ENCODE data around the gene PACC1. TPM values are rescaled to one million over a fixed set of nuclear protein-coding genes. Genes with fewer than 3 reads are reported as not detected.

The PACC1 gene
- total RNA-seq, 4 donors from 2014 or later, result 2.2 to 5.0 (median 3.7) TPM

DNA sequence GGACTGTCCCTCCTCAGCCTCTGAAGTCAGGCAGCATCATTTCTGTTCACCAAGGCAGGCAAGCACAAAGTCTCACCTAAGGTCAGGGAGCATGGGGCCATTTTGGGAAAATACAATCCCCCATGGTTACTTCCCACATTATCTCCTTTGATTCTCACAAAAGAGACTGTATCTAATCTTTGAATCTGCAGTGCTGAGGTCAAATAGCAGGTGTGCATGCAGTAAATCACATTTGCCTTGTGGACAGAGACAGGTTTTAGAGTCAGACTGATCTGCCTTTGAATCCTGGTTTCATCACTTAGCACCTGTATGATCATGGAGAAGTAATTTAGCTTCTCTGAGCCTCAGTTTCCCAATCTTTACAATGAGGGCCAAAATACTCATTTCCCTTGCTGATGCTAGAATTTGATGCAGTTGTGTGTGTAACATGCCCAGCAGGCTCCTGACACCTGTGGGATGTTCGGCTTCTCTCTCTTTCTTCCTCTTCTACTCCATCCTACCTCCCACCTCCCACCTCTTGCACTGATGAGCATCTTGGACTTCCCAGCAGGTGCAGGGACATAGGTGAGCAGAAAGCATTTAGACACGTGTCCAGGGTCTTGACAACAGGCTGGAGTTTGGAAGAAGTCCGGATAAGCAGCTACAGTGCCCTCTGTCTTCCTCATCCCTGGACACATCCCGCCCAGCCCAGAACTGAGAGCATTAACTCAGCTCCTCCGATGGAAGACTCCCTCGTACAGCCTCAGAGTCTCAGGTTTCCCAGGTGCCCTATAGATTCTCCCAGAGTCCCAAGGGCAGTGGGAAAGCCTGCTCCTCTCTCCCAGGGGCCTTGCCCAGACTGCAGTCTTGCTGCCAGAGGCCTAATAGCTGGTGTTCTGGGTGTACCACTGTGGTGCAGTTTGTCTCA is 37.0 kb upstream of the PACC1 start:
- DNase-seq (ENCODE audit: extremely low spot score), result no peak
- Histone ChIP-seq H3K27ac (replicated peaks in 1 of 4) (peak overlapping the region in 2 of 4 donors; percentile 14 to 74), H3K27me3 (no peaks in the 10 kb centered on the region), H3K36me3 (peaks cover 0 to 8% (median 6%) of the 10 kb centered on the region in 4 donors), H3K4me1 (peaks cover 36 to 45% (median 44%) of the 10 kb centered on the region in 4 donors), H3K4me3 (no peak overlapping the region), H3K9me3 (no peaks in the 10 kb centered on the region)
- no peak for TF ChIP-seq EP300 (IDR thresholded peaks at IDR 0.05)
- no peak for TF ChIP-seq POLR2AphosphoS5 (IDR thresholded peaks at IDR 0.05)
- TF ChIP-seq POLR2A (IDR thresholded peaks at IDR 0.05; ENCODE audit: low read depth), result no peak
- TF ChIP-seq, protein P1, sequence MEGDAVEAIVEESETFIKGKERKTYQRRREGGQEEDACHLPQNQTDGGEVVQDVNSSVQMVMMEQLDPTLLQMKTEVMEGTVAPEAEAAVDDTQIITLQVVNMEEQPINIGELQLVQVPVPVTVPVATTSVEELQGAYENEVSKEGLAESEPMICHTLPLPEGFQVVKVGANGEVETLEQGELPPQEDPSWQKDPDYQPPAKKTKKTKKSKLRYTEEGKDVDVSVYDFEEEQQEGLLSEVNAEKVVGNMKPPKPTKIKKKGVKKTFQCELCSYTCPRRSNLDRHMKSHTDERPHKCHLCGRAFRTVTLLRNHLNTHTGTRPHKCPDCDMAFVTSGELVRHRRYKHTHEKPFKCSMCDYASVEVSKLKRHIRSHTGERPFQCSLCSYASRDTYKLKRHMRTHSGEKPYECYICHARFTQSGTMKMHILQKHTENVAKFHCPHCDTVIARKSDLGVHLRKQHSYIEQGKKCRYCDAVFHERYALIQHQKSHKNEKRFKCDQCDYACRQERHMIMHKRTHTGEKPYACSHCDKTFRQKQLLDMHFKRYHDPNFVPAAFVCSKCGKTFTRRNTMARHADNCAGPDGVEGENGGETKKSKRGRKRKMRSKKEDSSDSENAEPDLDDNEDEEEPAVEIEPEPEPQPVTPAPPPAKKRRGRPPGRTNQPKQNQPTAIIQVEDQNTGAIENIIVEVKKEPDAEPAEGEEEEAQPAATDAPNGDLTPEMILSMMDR (IDR thresholded peaks at IDR 0.05), result no peak
- intact Hi-C loops (cut with DNase I), result loop anchor here (5.0 kb wide), 1 partner anchor 159 kb away; no protein-coding TSS in a partner anchor
- 81% methylated on average over 4 of the region's 6 CpGs for WGBS

DNA sequence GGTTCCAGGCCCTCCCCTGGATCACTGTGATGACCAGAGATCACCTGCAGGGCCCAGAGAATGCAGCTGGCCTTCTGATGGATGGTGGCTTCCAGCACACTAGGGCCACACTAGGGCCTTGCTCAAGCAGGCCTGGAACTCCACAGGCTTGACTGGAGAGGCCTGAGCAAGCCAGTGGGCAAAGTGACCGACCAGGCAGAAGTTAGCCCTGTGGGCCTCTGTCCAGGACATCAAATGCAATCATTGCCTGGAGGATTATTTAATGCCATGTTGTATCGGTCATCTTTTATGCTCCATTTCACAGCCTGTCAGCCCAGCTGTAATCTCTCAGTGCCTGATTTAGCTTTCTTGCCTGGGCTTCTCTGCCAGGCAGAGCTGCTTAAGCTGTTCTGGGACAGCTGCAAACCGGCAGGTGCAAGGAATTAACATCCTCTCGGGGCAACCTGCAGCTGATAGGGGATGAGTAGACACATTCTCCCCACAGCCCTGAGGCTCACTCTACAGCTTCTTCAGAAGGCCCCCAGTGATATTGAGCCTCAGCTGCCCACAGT is 35.7 kb upstream of the PACC1 start:
- intact Hi-C loops (cut with DNase I), result loop anchor here (5.0 kb wide), 1 partner anchor 158 kb away; no protein-coding TSS in a partner anchor
- TF ChIP-seq EP300 (IDR thresholded peaks at IDR 0.05) (no peak), POLR2AphosphoS5 (IDR thresholded peaks at IDR 0.05) (no peak), POLR2A (IDR thresholded peaks at IDR 0.05; ENCODE audit: low read depth) (no peak)
- TF ChIP-seq, protein P1 (IDR thresholded peaks at IDR 0.05), result no peak
- 17% methylated on average over 2 of the region's 4 CpGs for WGBS
- Histone ChIP-seq H3K36me3 (peaks cover 8 to 21% (median 17%) of the 10 kb centered on the region in 4 donors), H3K4me3 (no peak overlapping the region), H3K27me3 (no peaks in the 10 kb centered on the region), H3K9me3 (no peaks in the 10 kb centered on the region), H3K27ac (replicated peaks in 1 of 4) (peak overlapping the region in 3 of 4 donors; percentile 10 to 36 (median 12)), H3K4me1 (peaks cover 28 to 33% (median 32%) of the 10 kb centered on the region in 4 donors)
- no peak for DNase-seq (ENCODE audit: extremely low spot score)

DNA sequence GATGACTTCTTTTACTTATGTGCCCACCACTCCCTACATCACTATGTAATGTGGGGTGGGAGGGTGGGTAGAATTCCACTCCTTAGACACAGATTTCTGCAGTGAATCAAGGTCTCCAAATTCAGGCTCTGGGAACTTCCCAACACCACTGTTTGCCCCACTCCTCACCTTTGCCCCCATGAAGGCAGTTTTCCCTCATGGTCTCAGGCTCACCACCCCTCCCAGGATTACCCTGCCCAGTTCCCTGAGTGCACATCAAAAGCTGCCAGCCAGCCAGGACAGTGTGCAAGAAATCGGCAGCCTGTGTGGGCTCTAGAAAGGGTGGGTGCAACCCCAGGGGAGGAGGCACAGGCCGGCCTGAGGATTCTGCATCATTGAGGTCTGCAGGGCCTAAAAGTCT is 32.8 kb upstream of the PACC1 start:
- 83% methylated on average over 2 of the region's 2 CpGs for WGBS
- no peak for DNase-seq (ENCODE audit: extremely low spot score)
- H3K27me3 ChIP-seq, result no peaks in the 10 kb centered on the region
- no peak overlapping the region for H3K4me3 ChIP-seq
- TF ChIP-seq, protein P1 (IDR thresholded peaks at IDR 0.05), result no peak
- TF ChIP-seq EP300 (IDR thresholded peaks at IDR 0.05) (no peak), POLR2A (IDR thresholded peaks at IDR 0.05; ENCODE audit: low read depth) (no peak), POLR2AphosphoS5 (IDR thresholded peaks at IDR 0.05) (no peak)
- no peaks in the 10 kb centered on the region for H3K9me3 ChIP-seq
- no peak overlapping the region for H3K27ac ChIP-seq (replicated peaks in 1 of 4)
- intact Hi-C loops (cut with DNase I), result no loop called here
- peaks cover 15 to 18% (median 16%) of the 10 kb centered on the region in 4 donors for H3K4me1 ChIP-seq
- H3K36me3 ChIP-seq, result peaks cover 18 to 45% (median 36%) of the 10 kb centered on the region in 4 donors

DNA sequence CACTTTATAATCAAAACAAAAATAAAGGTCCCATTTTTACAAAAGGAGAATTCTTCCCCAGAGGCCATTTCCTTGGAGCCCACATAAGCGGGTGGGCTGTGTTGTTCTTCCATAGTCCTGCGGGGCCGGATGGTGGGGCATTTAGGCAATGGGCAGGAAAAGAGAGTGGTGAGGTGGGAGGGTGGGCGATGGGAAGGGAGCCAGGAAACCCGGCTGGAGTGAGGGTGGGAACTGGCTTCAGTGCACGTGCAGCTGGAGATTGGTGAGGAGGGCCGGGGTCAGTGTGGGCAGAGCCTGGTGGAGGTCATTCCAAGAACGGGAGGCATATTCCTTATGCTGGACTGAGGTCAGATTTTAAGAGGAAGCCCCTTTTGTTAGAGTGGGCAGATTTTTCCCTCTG is 31.6 kb upstream of the PACC1 start:
- H3K9me3 ChIP-seq, result no peaks in the 10 kb centered on the region
- TF ChIP-seq EP300 (IDR thresholded peaks at IDR 0.05), result no peak
- TF ChIP-seq POLR2A (IDR thresholded peaks at IDR 0.05; ENCODE audit: low read depth), result no peak
- no peak for TF ChIP-seq POLR2AphosphoS5 (IDR thresholded peaks at IDR 0.05)
- TF ChIP-seq, protein P1 (IDR thresholded peaks at IDR 0.05), result no peak
- no peaks in the 10 kb centered on the region for H3K27me3 ChIP-seq
- WGBS, result 81% methylated on average over 8 of the region's 8 CpGs
- H3K27ac ChIP-seq (replicated peaks in 1 of 4), result no peak overlapping the region
- H3K36me3 ChIP-seq, result peaks cover 18 to 45% (median 37%) of the 10 kb centered on the region in 4 donors
- intact Hi-C loops (cut with DNase I), result no loop called here
- DNase-seq (ENCODE audit: extremely low spot score), result no peak
- peaks cover 8 to 9% (median 9%) of the 10 kb centered on the region in 4 donors for H3K4me1 ChIP-seq
- no peak overlapping the region for H3K4me3 ChIP-seq
